ENCODE data around the gene SERPINA5. TPM values are rescaled to one million over a fixed set of nuclear protein-coding genes. Genes with fewer than 3 reads are reported as not detected.

The SERPINA5 gene
- total RNA-seq, 3 donors from 2014 or later (not counting 1 experiment from before 2014, with no cell fraction given): not detected

- Histone ChIP-seq H3K9me3 (ENCODE audit: control insufficient read depth, insufficient read depth, low read length) (no peaks in the 10 kb centered on the region), H3K27ac (ENCODE audit: low read length) (no peak overlapping the region), H3K4me3 (ENCODE audit: low read length) (no peak overlapping the region), H3K36me3 (ENCODE audit: control insufficient read depth, insufficient read depth, low read length) (no peaks in the 10 kb centered on the region), H3K27me3 (ENCODE audit: control insufficient read depth, insufficient read depth, low read length) (no peaks in the 10 kb centered on the region), H3K4me1 (ENCODE audit: control insufficient read depth, insufficient read depth, low read length) (no peaks in the 10 kb centered on the region)
- no peak for TF ChIP-seq CTCF (IDR thresholded peaks at IDR 0.05)
- ATAC-seq (no peak), DNase-seq (no peak)
- intact Hi-C loops (cut with micrococcal nuclease): no loop called here
- no peaks in the 10 kb centered on the region for H3K36me3 Mint-ChIP-seq
- H3K4me3 Mint-ChIP-seq: no peak overlapping the region
- no peaks in the 10 kb centered on the region for H3K9me3 Mint-ChIP-seq
- H3K27me3 Mint-ChIP-seq (ENCODE audit: low read depth in 2 of 2): peaks cover 9 to 31% of the 10 kb centered on the region in 2 donors
- 89% methylated on average over 1 of the region's 1 CpG for WGBS (ENCODE audit: insufficient coverage)
- H3K4me1 Mint-ChIP-seq: no peaks in the 10 kb centered on the region
- H3K27ac Mint-ChIP-seq: no peak overlapping the region
These were observed 49.8 kb downstream of the SERPINA5 start for GRCh38 chr14:94631050-94631449.

- no peaks in the 10 kb centered on the region for H3K36me3 Mint-ChIP-seq
- no peak overlapping the region for H3K4me3 Mint-ChIP-seq
- WGBS (ENCODE audit: insufficient coverage): 91% methylated on average over 7 of the region's 7 CpGs
- no peak for TF ChIP-seq CTCF (IDR thresholded peaks at IDR 0.05)
- Histone ChIP-seq H3K27ac (ENCODE audit: low read length) (no peak overlapping the region), H3K27me3 (ENCODE audit: control insufficient read depth, insufficient read depth, low read length) (no peaks in the 10 kb centered on the region), H3K4me3 (ENCODE audit: low read length) (no peak overlapping the region), H3K36me3 (ENCODE audit: control insufficient read depth, insufficient read depth, low read length) (no peaks in the 10 kb centered on the region), H3K4me1 (ENCODE audit: control insufficient read depth, insufficient read depth, low read length) (no peaks in the 10 kb centered on the region), H3K9me3 (ENCODE audit: control insufficient read depth, insufficient read depth, low read length) (no peaks in the 10 kb centered on the region)
- no peak for DNase-seq
- H3K27me3 Mint-ChIP-seq (ENCODE audit: low read depth in 2 of 2): peaks cover 9 to 31% of the 10 kb centered on the region in 2 donors
- H3K9me3 Mint-ChIP-seq: no peaks in the 10 kb centered on the region
- no peak for ATAC-seq
- H3K27ac Mint-ChIP-seq: no peak overlapping the region
- no peaks in the 10 kb centered on the region for H3K4me1 Mint-ChIP-seq
- intact Hi-C loops (cut with micrococcal nuclease): no loop called here
These were observed 50.5 kb downstream of the SERPINA5 start for GRCh38 chr14:94631536-94632304.

- no peaks in the 10 kb centered on the region for H3K27me3 ChIP-seq (ENCODE audit: control insufficient read depth, insufficient read depth, low read length)
- DNase-seq (no peak), ATAC-seq (no peak)
- no peak overlapping the region for H3K4me3 ChIP-seq (ENCODE audit: low read length)
- intact Hi-C loops (cut with micrococcal nuclease): no loop called here
- no peaks in the 10 kb centered on the region for H3K4me1 ChIP-seq (ENCODE audit: control insufficient read depth, insufficient read depth, low read length)
- 72% methylated on average over 4 of the region's 4 CpGs for WGBS (ENCODE audit: insufficient coverage)
- no peaks in the 10 kb centered on the region for H3K36me3 Mint-ChIP-seq
- peaks cover 9 to 31% of the 10 kb centered on the region in 2 donors for H3K27me3 Mint-ChIP-seq (ENCODE audit: low read depth in 2 of 2)
- no peaks in the 10 kb centered on the region for H3K9me3 Mint-ChIP-seq
- H3K4me1 Mint-ChIP-seq: no peaks in the 10 kb centered on the region
- H3K4me3 Mint-ChIP-seq: no peak overlapping the region
- H3K27ac ChIP-seq (ENCODE audit: low read length): no peak overlapping the region
- TF ChIP-seq CTCF (IDR thresholded peaks at IDR 0.05): no peak
- H3K36me3 ChIP-seq (ENCODE audit: control insufficient read depth, insufficient read depth, low read length): no peaks in the 10 kb centered on the region
- no peak overlapping the region for H3K27ac Mint-ChIP-seq
- H3K9me3 ChIP-seq (ENCODE audit: control insufficient read depth, insufficient read depth, low read length): no peaks in the 10 kb centered on the region
These were observed 51.0 kb downstream of the SERPINA5 start for GRCh38 chr14:94632305-94632590.

- no peak overlapping the region for H3K4me3 ChIP-seq (ENCODE audit: low read length)
- intact Hi-C loops (cut with micrococcal nuclease): no loop called here
- no peaks in the 10 kb centered on the region for H3K9me3 ChIP-seq (ENCODE audit: control insufficient read depth, insufficient read depth, low read length)
- ATAC-seq (no peak), DNase-seq (no peak)
- Mint-ChIP-seq H3K4me1 (no peaks in the 10 kb centered on the region), H3K27ac (no peak overlapping the region), H3K36me3 (no peaks in the 10 kb centered on the region), H3K4me3 (no peak overlapping the region), H3K27me3 (ENCODE audit: low read depth in 2 of 2) (peaks cover 9 to 31% of the 10 kb centered on the region in 2 donors), H3K9me3 (no peaks in the 10 kb centered on the region)
- H3K27me3 ChIP-seq (ENCODE audit: control insufficient read depth, insufficient read depth, low read length): no peaks in the 10 kb centered on the region
- H3K4me1 ChIP-seq (ENCODE audit: control insufficient read depth, insufficient read depth, low read length): no peaks in the 10 kb centered on the region
- 88% methylated on average over 6 of the region's 6 CpGs for WGBS (ENCODE audit: insufficient coverage)
- H3K36me3 ChIP-seq (ENCODE audit: control insufficient read depth, insufficient read depth, low read length): no peaks in the 10 kb centered on the region
- H3K27ac ChIP-seq (ENCODE audit: low read length): no peak overlapping the region
- no peak for TF ChIP-seq CTCF (IDR thresholded peaks at IDR 0.05)
These were observed 51.9 kb downstream of the SERPINA5 start for GRCh38 chr14:94633121-94633520.

Data from natural killer cell (primary cell).